HCT116 (cell line): ENCODE data around the gene PARP14. TPM values are rescaled to one million over a fixed set of nuclear protein-coding genes. Genes with fewer than 3 reads are reported as not detected.

Source experiments
- ATAC-seq: fragments of 200-7000 bp; cut with Tn5 transposase; 2 replicates; pipeline ENCODE4 v1.9.1; 2020; ENCODE audit warnings: mild to moderate bottlenecking, moderate library complexity
- BruUV-seq: library from RNA; stranded (reverse); fragments of 400-500 nt; replicated peaks from 2 replicates; lab custom pipeline; 2021; lab: Mats Ljungman, UMichigan
- CTCF ChIA-PET: fragments of 300-600 bp; sonication (Branson Sonifier 250); formaldehyde crosslinking; loops from one replicate; lab custom pipeline; 2021; ENCODE audit warnings: antibody characterized with exemption; lab: Charles Lee
- POLR2A ChIA-PET: fragments of 300-600, 350-600 bp; sonication (Branson Sonifier 250); formaldehyde crosslinking; loops from one replicate; lab custom pipeline; 2021; ENCODE audit warnings: antibody characterized with exemption; lab: Charles Lee
- RAD21 ChIA-PET, 2 experiments: fragments of 300-600 bp; sonication (Branson Sonifier 250); formaldehyde crosslinking; loops; one replicate each; lab custom pipeline; 2023; ENCODE audit warnings: low total read pairs in 2 of 2; ENCODE audit not compliant: uncharacterized antibody in 2 of 2, unreplicated experiment in 2 of 2, low non-redundant PET in 1 of 2; lab: Charles Lee
- DNase-seq: peaks from one replicate; pipeline ENCODE4 v3.0.0-alpha.2; 2010; ENCODE audit warnings: low read depth, low spot score
- H2AFZ ChIP-seq: fragments of 200-600 bp; shearing (Covaris generic), sonication (generic); 2 replicates; pipeline ENCODE4 v1.6.1; 2017; ENCODE audit warnings: low read depth, mixed run types, mixed read lengths, antibody characterized with exemption, low read length; ENCODE audit not compliant: poor library complexity, severe bottlenecking
- H3K27ac ChIP-seq: 2 replicates; pipeline ENCODE4 v1.5.1; 2012; ENCODE audit warnings: low read depth, low read length
- H3K27me3 ChIP-seq: fragments of 200-600 bp; sonication (generic); 2 replicates; pipeline ENCODE4 v1.6.1; 2016; ENCODE audit warnings: mixed run types, low read length, mixed read lengths; ENCODE audit not compliant: insufficient read depth
- H3K36me3 ChIP-seq, 2 experiments: fragments of 200-500 bp in 1 of 2; fragments of 200-600 bp in 1 of 2; sonication (Bioruptor generic) in 1 of 2; sonication (generic) in 1 of 2; 2 replicates each; pipeline versions ENCODE4 v1.5.1 to v1.6.1; 2014 to 2016; ENCODE audit warnings: low read length in 2 of 2, inconsistent platforms in 1 of 2, mixed read lengths in 1 of 2, mixed run types in 1 of 2; ENCODE audit not compliant: insufficient read depth in 2 of 2, control insufficient read depth in 1 of 2
- H3K4me1 ChIP-seq, 2 experiments: fragments of 200-600 bp in 1 of 2; sonication (generic) in 1 of 2; 2 replicates each; pipeline versions ENCODE4 v1.5.1 to v1.6.1; 2012 to 2017; ENCODE audit warnings: low read length in 2 of 2, inconsistent platforms in 1 of 2, mild to moderate bottlenecking in 1 of 2, mixed read lengths in 1 of 2, mixed run types in 1 of 2, moderate library complexity in 1 of 2; ENCODE audit not compliant: insufficient read depth in 2 of 2, control insufficient read depth in 1 of 2
- H3K4me2 ChIP-seq: fragments of 200-600 bp; sonication (generic); 2 replicates; pipeline ENCODE4 v1.6.1; 2017; ENCODE audit warnings: mixed run types, low read length, mixed read lengths
- H3K4me3 ChIP-seq, 2 experiments: fragments of 200-600 bp in 1 of 2; sonication (generic) in 1 of 2; replicated peaks in 1 of 2; 2 replicates each; pipeline ENCODE4 v1.5.1; 2011 to 2016; ENCODE audit warnings: low read length in 2 of 2, control low read depth in 1 of 2, low read depth in 1 of 2, mild to moderate bottlenecking in 1 of 2, mixed read lengths in 1 of 2, mixed run types in 1 of 2
- H3K79me2 ChIP-seq: fragments of 200-600 bp; sonication (generic); 2 replicates; pipeline ENCODE4 v1.6.1; 2017; ENCODE audit warnings: mild to moderate bottlenecking, mixed run types, low read length, moderate library complexity, mixed read lengths; ENCODE audit not compliant: insufficient read depth
- H3K9ac ChIP-seq: fragments of 200-600 bp; sonication (generic); 2 replicates; pipeline ENCODE4 v1.6.1; 2016; ENCODE audit warnings: low read length, mixed read lengths
- H3K9me2 ChIP-seq: fragments of 200-600 bp; sonication (generic), shearing (Covaris generic); 2 replicates; pipeline ENCODE4 v1.6.1; 2017; ENCODE audit warnings: mixed run types, mild to moderate bottlenecking, moderate library complexity; ENCODE audit not compliant: insufficient read depth
- H3K9me3 ChIP-seq, 2 experiments: fragments of 200-500 bp in 1 of 2; fragments of 200-600 bp in 1 of 2; sonication (Bioruptor generic) in 1 of 2; sonication (generic) in 1 of 2; 2 replicates each; pipeline ENCODE4 v1.6.1; 2014 to 2017; ENCODE audit warnings: low read length in 2 of 2, mixed read lengths in 2 of 2, inconsistent platforms in 1 of 2, low read depth in 1 of 2, mild to moderate bottlenecking in 1 of 2, mixed run types in 1 of 2, moderate library complexity in 1 of 2; ENCODE audit not compliant: control insufficient read depth in 1 of 2, insufficient read depth in 1 of 2
- H4K20me1 ChIP-seq: fragments of 200-600 bp; sonication (generic), shearing (Covaris generic); 2 replicates; pipeline ENCODE4 v1.6.1; 2017; ENCODE audit warnings: mixed run types, mild to moderate bottlenecking, moderate library complexity; ENCODE audit not compliant: insufficient read depth
- ATF3 ChIP-seq: IDR thresholded peaks from 2 replicates; pipeline ENCODE4 v1.6.1; 2012
- CBX3 ChIP-seq: IDR thresholded peaks from 2 replicates; pipeline ENCODE4 v1.6.1; 2012; ENCODE audit warnings: low read depth
- CEBPB ChIP-seq: IDR thresholded peaks from 2 replicates; pipeline ENCODE4 v1.6.1; 2012; ENCODE audit warnings: low read depth
- EGR1 ChIP-seq: IDR thresholded peaks from 2 replicates; pipeline ENCODE4 v1.6.1; 2012; ENCODE audit warnings: low read depth
- ELF1 ChIP-seq: IDR thresholded peaks from 2 replicates; pipeline ENCODE4 v1.6.1; 2012; ENCODE audit warnings: low read depth, borderline replicate concordance
- EZH2 ChIP-seq: fragments of 200-600 bp; sonication (generic); IDR thresholded peaks from 2 replicates; pipeline ENCODE4 v1.6.1; 2017; ENCODE audit warnings: antibody characterized with exemption, mixed run types
- FOSL1 ChIP-seq: IDR thresholded peaks from 2 replicates; pipeline ENCODE4 v1.6.1; 2012; ENCODE audit warnings: low read depth
- MAX ChIP-seq: IDR thresholded peaks from 2 replicates; pipeline ENCODE4 v1.6.1; 2012
- POLR2A ChIP-seq: IDR thresholded peaks from 2 replicates; pipeline ENCODE4 v1.7.0; 2011; ENCODE audit warnings: borderline replicate concordance; ENCODE audit not compliant: insufficient read depth, insufficient read length; ENCODE audit errors: extremely low read depth
- RAD21 ChIP-seq: IDR thresholded peaks from 2 replicates; pipeline ENCODE4 v1.6.1; 2012; ENCODE audit warnings: low read depth, mild to moderate bottlenecking
- SIN3A ChIP-seq: IDR thresholded peaks from 2 replicates; pipeline ENCODE4 v1.6.1; 2012; ENCODE audit warnings: low read depth
- SP1 ChIP-seq: IDR thresholded peaks from 2 replicates; pipeline ENCODE4 v1.6.1; 2012; ENCODE audit warnings: low read depth
- SRF ChIP-seq: IDR thresholded peaks from 2 replicates; pipeline ENCODE4 v1.6.1; 2012; ENCODE audit warnings: low read depth
- TCF7L2 ChIP-seq: IDR thresholded peaks from 2 replicates; pipeline ENCODE4 v1.7.0; 2011; ENCODE audit warnings: borderline replicate concordance, inconsistent platforms; ENCODE audit not compliant: insufficient read depth, insufficient read length; ENCODE audit errors: extremely low read depth
- YY1 ChIP-seq: IDR thresholded peaks from 2 replicates; pipeline ENCODE4 v1.6.1; 2011; ENCODE audit warnings: low read length, low read depth, moderate library complexity, mild to moderate bottlenecking; ENCODE audit not compliant: insufficient replicate concordance; ENCODE audit errors: extremely low read depth
- ZBTB33 ChIP-seq: IDR thresholded peaks from 2 replicates; pipeline ENCODE4 v1.6.1; 2011; ENCODE audit warnings: mild to moderate bottlenecking, low read length, moderate library complexity; ENCODE audit not compliant: insufficient replicate concordance; ENCODE audit errors: extremely low read depth
- ZFX ChIP-seq: fragments of 450-650 bp; IDR thresholded peaks from 2 replicates; pipeline ENCODE4 v1.6.1; 2017
- ZNF274 ChIP-seq: fragments of 200-500 bp; sonication (Bioruptor generic); IDR thresholded peaks from 2 replicates; pipeline ENCODE4 v1.6.1; 2014; ENCODE audit warnings: mild to moderate bottlenecking, low read depth, low read length, inconsistent platforms
- intact Hi-C: fragments of 100-400 bp; cut with micrococcal nuclease; formaldehyde crosslinking; loops from 2 replicates; pipeline ENCODE4 v1.10.0; 2022
- total RNA-seq: library from RNA; stranded (reverse); gene quantifications from one replicate; pipeline ENCODE4 v1.2.1, GENCODE V29; 2021; ENCODE audit not compliant: unreplicated experiment

Gene PARP14
- total RNA-seq, 1 experiment from 2014 or later, result 12.2 TPM

GRCh38 chr3:122758877-122759560 is 78.4 kb downstream of the PARP14 start:
- no peak for ATAC-seq
- intact Hi-C loops, result no loop called here
- POLR2A ChIA-PET, result no interaction called here
- no TSS peak for BruUV-seq
- DNase-seq, result no peak
- H3K4me3 ChIP-seq, result no peak overlapping the region
- no peak overlapping the region for H3K9ac ChIP-seq
- CTCF ChIA-PET, result no interaction called here
- peaks cover 11 to 16% of the 10 kb centered on the region in 2 experiments; a peak in 3 of 4 replicates for H3K4me1 ChIP-seq
- no peaks in the 10 kb centered on the region for H3K9me3 ChIP-seq
- H3K4me2 ChIP-seq, result no peak overlapping the region
- RAD21 ChIA-PET, result interaction anchor here in 1 of 2 experiments (0.6 kb wide), 1 partner anchor 268 kb away, joined by 3 read pairs; the partner anchor contains the start of gene SEMA5B
- H4K20me1 ChIP-seq, result no peaks in the 10 kb centered on the region
- H3K9me2 ChIP-seq, result no peaks in the 10 kb centered on the region
- H3K36me3 ChIP-seq, result no peaks in the 10 kb centered on the region
- H3K27me3 ChIP-seq, result no peaks in the 10 kb centered on the region
- H3K27ac ChIP-seq, result no peak overlapping the region
- TF ChIP-seq ZBTB33 (no peak), FOSL1 (no peak), YY1 (no peak), CBX3 (no peak), RAD21 (no peak), POLR2A (no peak), ZNF274 (no peak), ELF1 (no peak), EZH2 (no peak), SRF (no peak), CEBPB (no peak), ZFX (no peak), ATF3 (no peak), SIN3A (no peak), SP1 (no peak), EGR1 (no peak), MAX (no peak), TCF7L2 (no peak)
- H3K79me2 ChIP-seq, result no peaks in the 10 kb centered on the region
- no peak overlapping the region for H2AFZ ChIP-seq
